ENCODE data around the gene CCDC34.

The CCDC34 gene

DNA sequence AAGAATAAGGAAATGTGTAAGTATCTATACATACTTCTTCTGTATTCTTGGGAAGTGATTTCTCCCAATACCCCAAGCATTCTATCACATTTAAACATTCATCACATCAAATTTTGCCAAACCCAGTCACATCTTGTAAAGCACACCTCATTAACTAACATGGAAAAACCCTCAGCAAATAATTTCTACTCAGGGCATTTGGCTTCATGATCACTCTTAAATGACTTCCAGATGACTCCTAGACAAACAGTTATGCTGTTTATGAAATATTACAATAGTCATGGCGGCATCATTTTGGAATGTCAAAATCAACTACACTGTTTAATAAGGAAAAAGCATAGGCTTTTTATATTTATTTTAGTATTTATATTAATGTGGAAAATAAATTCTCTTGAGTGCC, 47.3 kb upstream of the CCDC34 start:
- no peaks in the 10 kb centered on the region for H3K9me3 ChIP-seq (ENCODE audit: insufficient read depth, low read depth, low read length)
- H4K20me1 ChIP-seq (ENCODE audit: insufficient read depth, low read length, poor library complexity, severe bottlenecking), result no peaks in the 10 kb centered on the region
- H3K9ac ChIP-seq (ENCODE audit: low read depth, low read length, poor library complexity, severe bottlenecking), result no peak overlapping the region
- no peaks in the 10 kb centered on the region for H3K79me2 ChIP-seq (ENCODE audit: insufficient read depth, low read length)
- no peaks in the 10 kb centered on the region for H3K27me3 ChIP-seq (ENCODE audit: insufficient read depth, low read length, poor library complexity, severe bottlenecking)
- no peak overlapping the region for H3K4me3 ChIP-seq (ENCODE audit: low read length, poor library complexity, severe bottlenecking)
- H3K36me3 ChIP-seq (ENCODE audit: insufficient read depth, low read length), result no peaks in the 10 kb centered on the region
- TF ChIP-seq EZH2phosphoT487 (IDR thresholded peaks at IDR 0.05; ENCODE audit: borderline replicate concordance), result no peak
- TF ChIP-seq, protein P1, sequence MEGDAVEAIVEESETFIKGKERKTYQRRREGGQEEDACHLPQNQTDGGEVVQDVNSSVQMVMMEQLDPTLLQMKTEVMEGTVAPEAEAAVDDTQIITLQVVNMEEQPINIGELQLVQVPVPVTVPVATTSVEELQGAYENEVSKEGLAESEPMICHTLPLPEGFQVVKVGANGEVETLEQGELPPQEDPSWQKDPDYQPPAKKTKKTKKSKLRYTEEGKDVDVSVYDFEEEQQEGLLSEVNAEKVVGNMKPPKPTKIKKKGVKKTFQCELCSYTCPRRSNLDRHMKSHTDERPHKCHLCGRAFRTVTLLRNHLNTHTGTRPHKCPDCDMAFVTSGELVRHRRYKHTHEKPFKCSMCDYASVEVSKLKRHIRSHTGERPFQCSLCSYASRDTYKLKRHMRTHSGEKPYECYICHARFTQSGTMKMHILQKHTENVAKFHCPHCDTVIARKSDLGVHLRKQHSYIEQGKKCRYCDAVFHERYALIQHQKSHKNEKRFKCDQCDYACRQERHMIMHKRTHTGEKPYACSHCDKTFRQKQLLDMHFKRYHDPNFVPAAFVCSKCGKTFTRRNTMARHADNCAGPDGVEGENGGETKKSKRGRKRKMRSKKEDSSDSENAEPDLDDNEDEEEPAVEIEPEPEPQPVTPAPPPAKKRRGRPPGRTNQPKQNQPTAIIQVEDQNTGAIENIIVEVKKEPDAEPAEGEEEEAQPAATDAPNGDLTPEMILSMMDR (conservative IDR thresholded peaks at IDR 0.05; ENCODE audit: low read length), result no peak
- H3F3A ChIP-seq (ENCODE audit: low read depth), result no peaks in the 10 kb centered on the region
- H3K4me1 ChIP-seq (ENCODE audit: insufficient read depth, low read length, poor library complexity, severe bottlenecking), result peaks cover 4% of the 10 kb centered on the region
- H3K4me2 ChIP-seq (ENCODE audit: low read depth, low read length, poor library complexity, severe bottlenecking), result no peak overlapping the region
- H3K9me2 ChIP-seq (replicated peaks; ENCODE audit: low read depth, low read length), result no peaks in the 10 kb centered on the region
- no peak overlapping the region for H2AFZ ChIP-seq (ENCODE audit: low read length)

DNA sequence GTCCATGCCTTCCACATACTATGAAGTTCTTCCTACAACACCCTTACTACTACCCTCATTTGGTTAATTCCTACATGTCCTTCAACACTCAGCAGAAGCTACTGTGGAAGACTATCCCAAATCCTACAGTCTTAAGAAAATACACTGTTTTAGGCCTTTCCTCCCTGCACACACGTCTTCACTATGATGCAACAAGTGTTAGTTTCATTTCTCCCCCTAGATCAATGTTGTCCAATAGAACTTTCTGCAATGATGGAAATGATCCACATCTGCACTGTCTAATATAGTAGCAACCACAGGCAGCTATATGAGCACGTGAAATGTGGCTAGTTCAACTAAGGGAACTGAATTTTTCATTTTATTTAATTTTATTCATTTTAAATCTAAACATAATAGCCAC, 46.7 kb upstream of the CCDC34 start:
- Histone ChIP-seq H3K36me3 (ENCODE audit: insufficient read depth, low read length) (no peaks in the 10 kb centered on the region), H3K9me3 (ENCODE audit: insufficient read depth, low read depth, low read length) (no peaks in the 10 kb centered on the region), H3K27me3 (ENCODE audit: insufficient read depth, low read length, poor library complexity, severe bottlenecking) (no peaks in the 10 kb centered on the region), H3K4me2 (ENCODE audit: low read depth, low read length, poor library complexity, severe bottlenecking) (no peak overlapping the region), H3K79me2 (ENCODE audit: insufficient read depth, low read length) (no peaks in the 10 kb centered on the region), H3K9ac (ENCODE audit: low read depth, low read length, poor library complexity, severe bottlenecking) (no peak overlapping the region), H3K4me1 (ENCODE audit: insufficient read depth, low read length, poor library complexity, severe bottlenecking) (peaks cover 4% of the 10 kb centered on the region), H4K20me1 (ENCODE audit: insufficient read depth, low read length, poor library complexity, severe bottlenecking) (no peaks in the 10 kb centered on the region), H3F3A (ENCODE audit: low read depth) (no peaks in the 10 kb centered on the region), H2AFZ (ENCODE audit: low read length) (no peak overlapping the region), H3K9me2 (replicated peaks; ENCODE audit: low read depth, low read length) (no peaks in the 10 kb centered on the region), H3K4me3 (ENCODE audit: low read length, poor library complexity, severe bottlenecking) (no peak overlapping the region)
- no peak for TF ChIP-seq EZH2phosphoT487 (IDR thresholded peaks at IDR 0.05; ENCODE audit: borderline replicate concordance)
- TF ChIP-seq, protein P1 (conservative IDR thresholded peaks at IDR 0.05; ENCODE audit: low read length), result no peak

GRCh38 chr11:27409049-27409448, 46.0 kb upstream of the CCDC34 start:
- Histone ChIP-seq H3K9me3 (ENCODE audit: insufficient read depth, low read depth, low read length) (no peaks in the 10 kb centered on the region), H3K9ac (ENCODE audit: low read depth, low read length, poor library complexity, severe bottlenecking) (no peak overlapping the region), H3K79me2 (ENCODE audit: insufficient read depth, low read length) (no peaks in the 10 kb centered on the region), H3K4me2 (ENCODE audit: low read depth, low read length, poor library complexity, severe bottlenecking) (no peak overlapping the region), H3K4me1 (ENCODE audit: insufficient read depth, low read length, poor library complexity, severe bottlenecking) (peaks cover 4% of the 10 kb centered on the region), H3K27me3 (ENCODE audit: insufficient read depth, low read length, poor library complexity, severe bottlenecking) (no peaks in the 10 kb centered on the region), H4K20me1 (ENCODE audit: insufficient read depth, low read length, poor library complexity, severe bottlenecking) (no peaks in the 10 kb centered on the region), H3F3A (ENCODE audit: low read depth) (no peaks in the 10 kb centered on the region), H3K4me3 (ENCODE audit: low read length, poor library complexity, severe bottlenecking) (no peak overlapping the region), H2AFZ (ENCODE audit: low read length) (no peak overlapping the region), H3K9me2 (replicated peaks; ENCODE audit: low read depth, low read length) (no peaks in the 10 kb centered on the region), H3K36me3 (ENCODE audit: insufficient read depth, low read length) (no peaks in the 10 kb centered on the region)
- no peak for TF ChIP-seq EZH2phosphoT487 (IDR thresholded peaks at IDR 0.05; ENCODE audit: borderline replicate concordance)
- TF ChIP-seq, protein P1 (conservative IDR thresholded peaks at IDR 0.05; ENCODE audit: low read length), result no peak
